Fibroblast of pulmonary artery (primary cell): ENCODE results near the gene KCNQ1OT1.

Source experiments
- DNase-seq: peaks from one replicate; pipeline ENCODE4 v3.0.0-alpha.2; 2010; ENCODE audit warnings: low read depth
- H3K4me3 ChIP-seq: replicated peaks from 2 replicates; pipeline ENCODE4 v1.5.1; 2011; ENCODE audit warnings: low read depth, mild to moderate bottlenecking, control low read depth, low read length, moderate library complexity
- CTCF ChIP-seq: IDR thresholded peaks from 2 replicates; pipeline ENCODE4 v1.5.1; 2011; ENCODE audit warnings: mild to moderate bottlenecking, control low read depth, low read length, inconsistent platforms; ENCODE audit errors: missing control alignments

KCNQ1OT1 gene

GRCh38 chr11:2740275-2740940 is 40.6 kb upstream of the KCNQ1OT1 start:
- no peak overlapping the region for H3K4me3 ChIP-seq
- DNase-seq: no peak
- no peak for TF ChIP-seq CTCF

GRCh38 chr11:2739531-2740274 is 39.9 kb upstream of the KCNQ1OT1 start:
- no peak for DNase-seq
- no peak for TF ChIP-seq CTCF
- no peak overlapping the region for H3K4me3 ChIP-seq

GRCh38 chr11:2738551-2739431 is 39.0 kb upstream of the KCNQ1OT1 start:
- TF ChIP-seq CTCF: no peak
- no peak overlapping the region for H3K4me3 ChIP-seq

GRCh38 chr11:2737866-2738265 is 38.1 kb upstream of the KCNQ1OT1 start:
- no peak for DNase-seq
- H3K4me3 ChIP-seq: no peak overlapping the region
- TF ChIP-seq CTCF: no peak

More at GRCh38 chr11:2738551-2739431, 39.0 kb upstream of the KCNQ1OT1 start:
- no peak for DNase-seq

- no peak for TF ChIP-seq CTCF
- no peak for DNase-seq
- H3K4me3 ChIP-seq: no peak overlapping the region
These were observed 37.4 kb upstream of the KCNQ1OT1 start for GRCh38 chr11:2737226-2737590.

- H3K4me3 ChIP-seq: no peak overlapping the region
- DNase-seq: no peak
- no peak for TF ChIP-seq CTCF
These were observed 36.9 kb upstream of the KCNQ1OT1 start for GRCh38 chr11:2736577-2737225.
